Measurements from ENCODE around the gene MCOLN2.
"Not testable (repeated sequence)": the region's sequence is repeated elsewhere in the genome, so short reads cannot be mapped to it uniquely, and the experiment has no call there.

Gene MCOLN2

GRCh38 chr1:84941843-84942242 lies 55.1 kb downstream of the MCOLN2 start:
- no peak for DNase-seq (ENCODE audit: low read depth)

- DNase-seq (ENCODE audit: low read depth) = no peak
These were observed 56.4 kb downstream of the MCOLN2 start for GRCh38 chr1:84940481-84940880.

GRCh38 chr1:84939761-84940160 lies 57.2 kb downstream of the MCOLN2 start:
- no peak for DNase-seq (ENCODE audit: low read depth)

DNA sequence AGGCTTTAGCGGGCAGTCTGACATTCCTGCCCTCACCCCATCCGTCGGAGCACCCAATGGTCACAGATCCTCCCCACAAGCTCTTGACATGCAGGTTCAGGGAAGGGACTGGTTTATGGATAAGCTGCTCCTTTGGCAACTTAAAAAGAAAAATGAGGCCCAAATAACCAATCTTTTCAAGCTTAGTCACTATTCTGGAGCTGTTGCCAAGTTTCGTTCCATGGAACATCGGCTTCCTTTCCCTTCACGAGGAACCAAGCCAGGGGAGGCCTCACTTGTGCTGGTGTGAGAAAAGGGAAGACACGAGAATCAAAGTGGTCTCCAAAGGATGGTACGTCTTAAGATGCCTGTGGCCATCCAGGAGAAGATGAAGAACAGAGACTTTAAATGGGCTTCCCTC lies 57.8 kb downstream of the MCOLN2 start:
- DNase-seq (ENCODE audit: low read depth) = no peak

DNA sequence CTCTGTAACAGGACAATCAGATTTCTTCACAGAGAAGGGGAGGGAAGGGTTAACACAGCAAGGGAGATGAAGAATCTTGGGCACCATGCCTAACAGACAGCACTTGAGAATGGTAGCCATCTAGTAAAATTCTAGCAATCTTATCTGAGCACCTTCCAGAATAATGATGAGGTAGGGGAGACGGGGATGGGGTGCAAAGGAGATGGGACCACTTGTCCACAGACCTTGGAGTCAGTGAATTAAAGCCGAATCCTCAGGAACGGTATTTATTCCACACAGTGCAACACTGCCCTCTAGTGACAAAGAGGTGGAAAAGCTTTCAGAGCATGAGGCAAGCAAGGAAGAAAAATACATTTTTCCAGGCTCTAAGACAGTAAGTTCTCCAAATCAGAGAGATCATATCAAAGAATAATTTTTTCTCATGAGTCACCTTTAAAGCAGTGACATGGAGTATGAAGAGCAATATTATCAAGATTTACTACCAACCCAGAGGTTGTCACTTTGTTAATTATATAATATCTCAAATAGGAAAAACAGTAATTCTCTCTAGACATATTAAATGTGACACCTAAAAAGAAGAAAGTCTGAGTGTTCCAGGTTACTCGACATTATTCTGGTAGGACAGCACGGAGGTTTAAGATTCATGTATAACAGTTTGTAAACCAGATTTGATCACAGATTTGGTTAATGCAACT lies 60.6 kb downstream of the MCOLN2 start:
- DNase-seq (ENCODE audit: low read depth) = peak; percentile 49

GRCh38 chr1:84933011-84933611 lies 63.8 kb downstream of the MCOLN2 start:
- no peak for DNase-seq (ENCODE audit: low read depth)

GRCh38 chr1:84930831-84931230 lies 66.1 kb downstream of the MCOLN2 start:
- DNase-seq (ENCODE audit: low read depth) = no peak

- DNase-seq (ENCODE audit: low read depth) = no peak
These were observed 66.6 kb downstream of the MCOLN2 start for GRCh38 chr1:84930329-84930728.

DNA sequence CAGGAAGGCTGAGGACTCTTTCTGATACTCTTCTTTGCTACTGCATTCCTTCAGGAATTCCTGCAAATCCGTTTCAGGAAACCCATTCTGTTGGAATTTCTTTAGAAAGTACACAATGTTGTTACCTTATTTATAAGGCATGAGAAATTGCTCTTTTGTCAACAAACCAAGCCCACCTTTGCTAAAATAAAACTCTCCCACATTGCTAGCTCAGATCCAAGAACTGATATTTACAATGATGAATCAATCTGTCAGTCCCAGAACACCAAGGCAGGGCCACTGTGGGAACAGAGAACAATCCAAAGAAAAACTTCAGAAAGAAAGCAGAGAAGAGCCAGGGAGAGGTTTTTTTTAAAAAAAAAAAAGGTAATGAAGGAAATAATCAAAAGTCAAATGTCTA lies 67.3 kb downstream of the MCOLN2 start:
- DNase-seq (ENCODE audit: low read depth) = no peak

GRCh38 chr1:84928979-84929378 lies 67.9 kb downstream of the MCOLN2 start:
- no peak for DNase-seq (ENCODE audit: low read depth)

DNA sequence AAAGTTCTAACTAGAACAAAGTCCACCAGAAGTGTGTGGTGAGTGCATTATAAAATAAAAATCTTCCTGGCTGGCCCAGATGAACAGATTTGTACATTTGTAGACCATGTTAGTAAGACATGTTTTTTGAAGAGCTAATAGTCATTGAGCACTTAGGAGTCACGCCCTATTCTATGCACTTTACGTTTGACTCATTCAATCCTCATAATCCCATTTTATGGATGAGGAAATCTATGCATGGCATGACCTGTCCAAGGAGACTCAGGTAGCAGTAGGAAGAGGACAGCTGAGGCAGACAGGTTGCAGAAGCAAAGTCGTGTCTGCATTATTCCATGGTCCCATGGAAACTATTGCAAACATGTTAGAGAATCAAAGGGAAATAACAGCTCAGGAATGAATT lies 73.6 kb downstream of the MCOLN2 start:
- DNase-seq (ENCODE audit: low read depth) = no peak

DNA sequence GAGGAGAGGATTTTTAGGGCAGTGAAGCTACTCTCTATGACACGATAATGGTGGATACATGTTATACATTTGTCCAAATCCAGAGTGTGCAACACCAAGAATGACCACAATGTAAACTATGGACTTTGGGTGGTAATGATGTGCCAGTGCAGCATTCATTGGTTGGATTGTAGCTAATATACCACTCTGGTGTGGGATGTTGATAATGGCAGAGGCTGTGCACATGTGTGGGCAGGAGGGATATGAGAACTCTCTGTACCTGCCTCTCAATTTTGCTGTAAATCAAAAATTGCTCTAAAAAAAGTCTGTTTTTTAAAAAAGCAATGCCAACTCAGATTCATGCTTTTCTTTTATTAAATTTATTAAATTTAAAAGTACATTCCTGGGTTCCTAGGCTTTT lies 76.8 kb downstream of the MCOLN2 start:
- DNase-seq (ENCODE audit: low read depth) = no peak

DNA sequence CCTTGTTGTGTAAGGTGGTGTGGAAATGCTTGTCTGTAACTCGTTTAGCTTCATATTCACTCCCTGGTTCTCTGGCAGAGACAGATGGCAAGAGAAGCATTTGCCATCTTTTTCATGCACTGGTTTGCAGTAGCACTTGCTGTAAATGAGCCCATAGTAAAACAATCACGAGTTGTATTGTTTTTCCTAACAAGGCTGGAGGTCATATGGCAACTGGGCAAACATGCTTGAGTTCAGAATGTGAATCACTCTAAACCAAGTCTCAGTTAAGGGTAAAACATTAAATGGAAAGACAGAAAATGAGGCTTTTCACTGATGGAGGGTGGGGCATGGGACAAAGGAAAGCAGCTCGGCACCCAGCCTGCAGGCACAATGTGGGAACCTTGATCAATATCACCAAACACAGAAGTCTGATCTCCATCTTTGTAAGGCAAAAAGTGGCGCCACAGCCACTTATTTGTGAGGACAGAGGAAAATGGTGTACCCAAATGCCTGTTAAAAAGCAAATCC lies 77.4 kb downstream of the MCOLN2 start:
- DNase-seq (ENCODE audit: low read depth) = no peak

- DNase-seq (ENCODE audit: low read depth) = no peak
These were observed 78.1 kb downstream of the MCOLN2 start for GRCh38 chr1:84918726-84919336.

- DNase-seq (ENCODE audit: low read depth) = no peak
These were observed 80.0 kb downstream of the MCOLN2 start for GRCh38 chr1:84916897-84917296.

DNA sequence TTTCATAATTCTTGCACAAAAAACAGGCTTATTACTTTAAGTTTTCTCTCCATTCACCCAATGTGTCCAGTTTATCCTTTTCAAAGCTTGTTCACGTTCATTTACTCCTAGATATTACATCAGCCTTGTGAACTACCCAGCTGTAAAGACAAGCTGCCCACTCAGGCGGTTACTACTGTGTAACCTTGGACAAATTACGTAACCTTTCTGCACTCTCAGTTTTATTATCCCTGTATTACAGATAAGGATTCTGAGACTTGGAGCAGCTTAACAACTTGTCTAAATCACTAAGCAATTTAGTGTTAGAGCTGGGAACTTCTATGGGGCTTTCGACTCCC lies 83.4 kb downstream of the MCOLN2 start:
- DNase-seq (ENCODE audit: low read depth) = no peak

DNA sequence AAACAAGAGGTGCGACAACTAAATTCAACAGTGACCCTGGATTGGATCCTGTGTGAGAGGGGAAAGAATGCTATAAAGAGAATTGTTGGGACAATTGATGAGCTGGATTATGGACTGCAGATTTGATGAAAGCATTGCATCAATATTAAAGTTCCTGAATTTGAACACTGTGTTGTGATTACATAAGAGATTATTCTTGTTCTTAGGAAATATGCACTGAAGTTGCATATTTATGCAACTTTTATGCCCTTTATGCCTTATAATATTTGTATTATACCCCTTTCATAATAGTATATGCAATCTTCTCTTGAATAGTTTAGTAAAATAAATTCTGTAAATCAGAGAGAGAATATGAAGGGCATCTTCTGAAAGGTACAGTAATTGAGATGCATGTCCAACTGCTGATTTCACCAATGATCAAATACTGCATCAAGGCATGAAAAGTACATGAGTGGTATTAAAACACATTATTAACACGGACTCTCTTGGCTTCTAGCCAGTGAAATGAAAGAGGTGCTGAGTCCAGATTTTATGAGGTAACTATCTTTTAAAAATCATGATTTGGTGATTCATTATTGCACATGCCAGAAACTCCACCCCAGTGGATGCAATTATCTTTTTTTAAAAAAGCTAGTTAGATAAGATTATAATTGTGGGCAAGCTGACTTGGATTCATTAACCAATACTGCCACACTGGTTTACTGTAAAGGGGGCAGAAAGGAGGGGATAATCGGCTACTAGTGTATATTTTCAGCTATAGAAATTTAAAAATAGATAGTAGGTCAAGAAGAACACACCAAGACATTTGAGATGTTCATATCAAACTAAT lies 84.0 kb downstream of the MCOLN2 start:
- no peak for DNase-seq (ENCODE audit: low read depth)

DNA sequence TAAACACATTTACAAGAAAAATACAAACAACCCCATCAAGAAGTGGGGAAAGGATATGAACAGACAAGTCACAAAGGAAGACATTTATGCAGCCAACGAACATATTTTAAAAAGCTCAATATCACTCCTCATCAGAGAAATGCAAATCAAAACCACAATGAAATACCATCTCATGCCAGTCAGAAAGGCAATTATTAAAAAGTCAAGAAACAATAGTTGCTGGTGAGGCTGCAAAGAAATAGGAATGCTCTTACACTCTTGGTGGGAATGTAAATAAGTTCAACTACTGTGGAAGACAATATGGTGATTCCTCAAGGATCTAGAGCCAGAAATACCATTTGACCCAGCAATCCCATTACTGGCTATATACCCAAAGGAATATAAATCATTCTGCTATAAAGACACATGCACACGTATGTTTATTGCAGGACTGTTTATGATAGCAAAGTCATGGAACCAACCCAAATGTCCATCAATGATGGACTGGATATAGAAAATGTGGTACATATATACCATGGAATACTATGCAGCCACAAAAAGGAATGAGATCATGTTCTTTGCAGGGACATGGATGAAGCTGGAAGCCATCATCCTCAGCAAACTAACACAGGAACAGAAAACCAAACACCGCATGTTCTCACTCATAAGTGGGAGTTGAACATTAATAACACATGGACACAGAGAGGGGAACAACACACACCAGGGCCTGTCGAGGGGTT lies 88.0 kb downstream of the MCOLN2 start:
- not testable (repeated sequence) for DNase-seq (ENCODE audit: low read depth)

GRCh38 chr1:84907095-84907827 lies 89.7 kb downstream of the MCOLN2 start:
- no peak for DNase-seq (ENCODE audit: low read depth)

- DNase-seq (ENCODE audit: low read depth) = not testable (repeated sequence)
These were observed 94.2 kb downstream of the MCOLN2 start for GRCh38 chr1:84902727-84903126.

- no peak for DNase-seq (ENCODE audit: low read depth)
These were observed 96.9 kb downstream of the MCOLN2 start for GRCh38 chr1:84899969-84900368.
